B cell (primary cell): ENCODE results near the gene MAN2B2. TPM values are rescaled to one million over a fixed set of nuclear protein-coding genes. Genes with fewer than 3 reads are reported as not detected.

Experiments used
- ATAC-seq: fragments of 200-7000 bp; cut with Tn5 transposase; one replicate; pipeline ENCODE4 v1.10.0; 2021; ENCODE audit warnings: low read depth, mild to moderate bottlenecking, moderate number of reproducible peaks, moderate library complexity
- CTCF ChIA-PET: fragments of 350-600 bp; sonication (Branson Sonifier 250); formaldehyde crosslinking; loops from one replicate; lab custom pipeline; 2021; ENCODE audit warnings: antibody characterized with exemption, inconsistent platforms; lab: Charles Lee
- POLR2A ChIA-PET: fragments of 350-600 bp; sonication (Branson Sonifier 250); formaldehyde crosslinking; loops from one replicate; lab custom pipeline; 2021; ENCODE audit warnings: antibody characterized with exemption; lab: Charles Lee
- DNase-seq: peaks from one replicate; pipeline ENCODE4 v3.0.0; 2013
- H2AFZ ChIP-seq: 2 replicates; pipeline ENCODE4 v1.6.1; 2012; ENCODE audit warnings: mild to moderate bottlenecking, low read depth, low read length; ENCODE audit not compliant: insufficient read depth, poor library complexity, severe bottlenecking
- H3K27ac ChIP-seq, 2 donors: 1 replicate in 1 of 2; 2 replicates in 1 of 2; pipeline ENCODE4 v1.5.1; 2012 to 2013; ENCODE audit warnings: low read length in 2 of 2, mild to moderate bottlenecking in 2 of 2, moderate library complexity in 1 of 2
- H3K27me3 ChIP-seq, 4 experiments: fragments of 200-600 bp in 1 of 4; sonication (generic) in 1 of 4; replicated peaks in 1 of 4; 1 replicate in 2 of 4; 2 replicates in 2 of 4; pipeline versions ENCODE4 v1.6.1 to v1.7.0; 2013 to 2016; ENCODE audit warnings: low read length in 3 of 4, mild to moderate bottlenecking in 2 of 4, mixed read lengths in 1 of 4, moderate library complexity in 1 of 4; ENCODE audit not compliant: insufficient read depth in 4 of 4, control insufficient read depth in 3 of 4; ENCODE audit errors: control extremely low read depth in 1 of 4
- H3K36me3 ChIP-seq, 2 experiments: replicated peaks in 1 of 2; 1 replicate in 1 of 2; 2 replicates in 1 of 2; pipeline versions ENCODE4 v1.6.1 to v1.7.1; 2013; ENCODE audit warnings: low read length in 1 of 2; ENCODE audit not compliant: insufficient read depth in 2 of 2, control insufficient read depth in 1 of 2; ENCODE audit errors: control extremely low read depth in 1 of 2, extremely low read depth in 1 of 2
- H3K4me1 ChIP-seq, 2 donors: fragments of 200-600 bp in 1 of 2; sonication (generic) in 1 of 2; 1 replicate in 1 of 2; 2 replicates in 1 of 2; pipeline versions ENCODE4 v1.5.1 to v1.6.1; 2013 to 2017; ENCODE audit warnings: low read length in 2 of 2; ENCODE audit not compliant: control insufficient read depth in 2 of 2, insufficient read depth in 2 of 2
- H3K4me2 ChIP-seq: replicated peaks from 2 replicates; pipeline ENCODE3; 2012; ENCODE audit warnings: mild to moderate bottlenecking, low read depth, low read length; ENCODE audit not compliant: poor library complexity, severe bottlenecking
- H3K4me3 ChIP-seq, 5 experiments: fragments of 200-600 bp in 1 of 5; sonication (generic) in 1 of 5; 1 replicate in 3 of 5; 2 replicates in 2 of 5; pipeline versions ENCODE4 v1.5.1 to v1.7.0; 2011 to 2016; ENCODE audit warnings: low read length in 4 of 5, mild to moderate bottlenecking in 4 of 5, low read depth in 2 of 5, control low read depth in 1 of 5, moderate library complexity in 1 of 5; ENCODE audit not compliant: insufficient read depth in 1 of 5; ENCODE audit errors: control extremely low read depth in 1 of 5, extremely low read depth in 1 of 5
- H3K79me2 ChIP-seq: fragments of 200-600 bp; sonication (generic); one replicate; pipeline ENCODE4 v1.6.0; 2016; ENCODE audit warnings: low read length; ENCODE audit not compliant: control insufficient read depth, insufficient read depth
- H3K9ac ChIP-seq: fragments of 200-600 bp; sonication (generic); 2 replicates; pipeline ENCODE4 v1.6.1; 2017; ENCODE audit warnings: mild to moderate bottlenecking, low read length, moderate library complexity
- H3K9me3 ChIP-seq, 3 donors: one replicate each; pipeline versions ENCODE4 v1.6.1 to v1.7.1; 2013; ENCODE audit warnings: low read length in 2 of 3; ENCODE audit not compliant: control insufficient read depth in 2 of 3, insufficient read depth in 1 of 3; ENCODE audit errors: control extremely low read depth in 1 of 3
- H4K20me1 ChIP-seq: 2 replicates; pipeline ENCODE4 v1.6.0; 2012; ENCODE audit warnings: mild to moderate bottlenecking, low read length; ENCODE audit not compliant: insufficient read depth, control insufficient read depth, poor library complexity, severe bottlenecking
- H3K27ac Mint-ChIP-seq: one replicate; pipeline ENCODE4 v1.8.0; 2021; ENCODE audit warnings: mixed read lengths
- H3K27me3 Mint-ChIP-seq: one replicate; pipeline ENCODE4 v1.8.0; 2021; ENCODE audit warnings: mixed read lengths
- H3K4me1 Mint-ChIP-seq: one replicate; pipeline ENCODE4 v1.8.0; 2021; ENCODE audit warnings: mixed read lengths
- H3K4me3 Mint-ChIP-seq: one replicate; pipeline ENCODE4 v1.8.0; 2021; ENCODE audit warnings: mixed read lengths
- H3K9me3 Mint-ChIP-seq: one replicate; pipeline ENCODE4 v1.8.0; 2022; ENCODE audit warnings: mixed read lengths; ENCODE audit not compliant: insufficient read depth
- EZH2 ChIP-seq: IDR thresholded peaks from 2 replicates; pipeline ENCODE4 v1.6.1; 2012; ENCODE audit warnings: borderline replicate concordance, low read depth, mild to moderate bottlenecking, moderate library complexity, low read length; ENCODE audit not compliant: insufficient read depth, poor library complexity, severe bottlenecking
- WGBS: methylation state at CpG from one replicate; pipeline ENCODE4 v1.1.5; 2013; ENCODE audit warnings: missing lambda C conversion rate; ENCODE audit not compliant: insufficient coverage; 5-methylcytosine and 5-hydroxymethylcytosine counted together
- intact Hi-C: fragments of 100-400 bp; cut with micrococcal nuclease; formaldehyde crosslinking; loops from one replicate; pipeline ENCODE4 v1.10.0; 2022
- polyA plus RNA-seq: library from polyadenylated mRNA; depleted of rRNA; stranded (reverse); fragments of >200 nt; gene quantifications from 2 replicates; pipeline ENCODE4 v1.2.3, GENCODE V29; 2012
- total RNA-seq, 2 donors: library from RNA; stranded (reverse); fragments of 120-200 nt in 1 of 2; gene quantifications; 1 replicate in 1 of 2; 2 replicates in 1 of 2; pipeline versions ENCODE4 v1.2.3 to v1.2.4, GENCODE V29; 2013 to 2022
- TF ChIP-seq, protein P1 (sequence below): fragments of 200-600 bp; IDR thresholded peaks from one replicate; pipeline ENCODE4 v1.8.0; 2022; ENCODE audit warnings: antibody characterized with exemption, mild to moderate bottlenecking

Gene MAN2B2
- total and polyA plus RNA-seq, 2 donors (not counting 1 experiment from before 2014, with no cell fraction given), result 35.0 to 37.0 TPM

DNA sequence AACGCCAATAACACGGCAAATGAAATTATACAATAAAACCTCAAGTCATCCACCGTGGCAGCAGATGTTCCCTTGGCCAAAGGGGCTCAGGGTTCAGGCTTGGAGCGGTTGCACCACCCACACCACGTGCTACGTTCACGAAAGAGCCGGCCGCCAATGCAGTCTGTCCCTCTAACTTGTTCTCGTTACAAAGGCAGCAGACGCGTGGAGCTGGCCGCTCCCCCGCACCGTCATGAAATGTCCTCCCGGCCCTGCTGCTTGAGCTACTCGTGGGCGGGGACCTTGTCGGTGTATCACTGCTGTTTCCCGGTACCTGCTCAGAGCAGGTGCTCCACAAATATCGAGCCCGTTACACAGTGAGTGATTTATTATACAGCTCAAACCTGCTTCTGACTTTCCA lies 36.4 kb upstream of the MAN2B2 start:
- ChIA-PET CTCF (no interaction called here), POLR2A (no interaction called here)
- Histone ChIP-seq H3K4me2 (no peak overlapping the region), H3K9ac (no peak overlapping the region), H3K4me1 (no peaks in the 10 kb centered on the region), H4K20me1 (no peaks in the 10 kb centered on the region), H2AFZ (no peak overlapping the region), H3K4me3 (no peak overlapping the region), H3K36me3 (no peaks in the 10 kb centered on the region), H3K27ac (no peak overlapping the region), H3K79me2 (no peaks in the 10 kb centered on the region), H3K27me3 (peaks cover 0 to 2% (median 0%) of the 10 kb centered on the region in 4 experiments), H3K9me3 (peaks cover 0 to 15% (median 4%) of the 10 kb centered on the region in 3 donors)
- intact Hi-C loops, result no loop called here
- no peak for DNase-seq
- 52% methylated on average over 20 of the region's 22 CpGs for WGBS
- Mint-ChIP-seq H3K9me3 (peaks cover 6% of the 10 kb centered on the region), H3K27ac (no peak overlapping the region), H3K27me3 (peaks cover 11% of the 10 kb centered on the region), H3K4me1 (no peaks in the 10 kb centered on the region), H3K4me3 (no peak overlapping the region)
- no peak for TF ChIP-seq EZH2
- TF ChIP-seq, protein P1, sequence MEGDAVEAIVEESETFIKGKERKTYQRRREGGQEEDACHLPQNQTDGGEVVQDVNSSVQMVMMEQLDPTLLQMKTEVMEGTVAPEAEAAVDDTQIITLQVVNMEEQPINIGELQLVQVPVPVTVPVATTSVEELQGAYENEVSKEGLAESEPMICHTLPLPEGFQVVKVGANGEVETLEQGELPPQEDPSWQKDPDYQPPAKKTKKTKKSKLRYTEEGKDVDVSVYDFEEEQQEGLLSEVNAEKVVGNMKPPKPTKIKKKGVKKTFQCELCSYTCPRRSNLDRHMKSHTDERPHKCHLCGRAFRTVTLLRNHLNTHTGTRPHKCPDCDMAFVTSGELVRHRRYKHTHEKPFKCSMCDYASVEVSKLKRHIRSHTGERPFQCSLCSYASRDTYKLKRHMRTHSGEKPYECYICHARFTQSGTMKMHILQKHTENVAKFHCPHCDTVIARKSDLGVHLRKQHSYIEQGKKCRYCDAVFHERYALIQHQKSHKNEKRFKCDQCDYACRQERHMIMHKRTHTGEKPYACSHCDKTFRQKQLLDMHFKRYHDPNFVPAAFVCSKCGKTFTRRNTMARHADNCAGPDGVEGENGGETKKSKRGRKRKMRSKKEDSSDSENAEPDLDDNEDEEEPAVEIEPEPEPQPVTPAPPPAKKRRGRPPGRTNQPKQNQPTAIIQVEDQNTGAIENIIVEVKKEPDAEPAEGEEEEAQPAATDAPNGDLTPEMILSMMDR, result no peak
- ATAC-seq, result no peak

- H3K27ac Mint-ChIP-seq, result no peak overlapping the region
Observed at GRCh38 chr4:6539009-6539764, 35.8 kb upstream of the MAN2B2 start.

More at GRCh38 chr4:6539009-6539764, 35.8 kb upstream of the MAN2B2 start:
- Histone ChIP-seq H3K4me1 (no peaks in the 10 kb centered on the region), H3K79me2 (no peaks in the 10 kb centered on the region), H3K9me3 (peaks cover 0 to 17% (median 4%) of the 10 kb centered on the region in 3 donors), H4K20me1 (no peaks in the 10 kb centered on the region), H3K4me2 (no peak overlapping the region), H3K36me3 (no peaks in the 10 kb centered on the region), H3K9ac (no peak overlapping the region), H3K4me3 (no peak overlapping the region), H2AFZ (no peak overlapping the region), H3K27me3 (peaks cover 0 to 2% (median 0%) of the 10 kb centered on the region in 4 experiments), H3K27ac (no peak overlapping the region)
- Mint-ChIP-seq H3K27me3 (peaks cover 11% of the 10 kb centered on the region), H3K4me1 (no peaks in the 10 kb centered on the region), H3K9me3 (peaks cover 6% of the 10 kb centered on the region), H3K4me3 (no peak overlapping the region)
- WGBS, result 80% methylated on average over 3 of the region's 13 CpGs
- no peak for ATAC-seq
- ChIA-PET CTCF (no interaction called here), POLR2A (no interaction called here)
- TF ChIP-seq, protein P1, result no peak
- TF ChIP-seq EZH2, result no peak
- intact Hi-C loops, result no loop called here
- DNase-seq, result no peak
